Stimulated activated CD4-positive, alpha-beta T cell treated with anti-CD3 and anti-CD28 coated beads, Interleukin-4, amount 100 ng/mL, for 24 hours (primary cell): ENCODE measurements around the gene ARPC3.
"Not testable (repeated sequence)": the region's sequence is repeated elsewhere in the genome, so short reads cannot be mapped to it uniquely, and the experiment has no call there.

ENCODE experiments used
- DNase-seq: peaks from one replicate; pipeline ENCODE4 v3.0.0-alpha.2; 2020

ARPC3 gene

DNA sequence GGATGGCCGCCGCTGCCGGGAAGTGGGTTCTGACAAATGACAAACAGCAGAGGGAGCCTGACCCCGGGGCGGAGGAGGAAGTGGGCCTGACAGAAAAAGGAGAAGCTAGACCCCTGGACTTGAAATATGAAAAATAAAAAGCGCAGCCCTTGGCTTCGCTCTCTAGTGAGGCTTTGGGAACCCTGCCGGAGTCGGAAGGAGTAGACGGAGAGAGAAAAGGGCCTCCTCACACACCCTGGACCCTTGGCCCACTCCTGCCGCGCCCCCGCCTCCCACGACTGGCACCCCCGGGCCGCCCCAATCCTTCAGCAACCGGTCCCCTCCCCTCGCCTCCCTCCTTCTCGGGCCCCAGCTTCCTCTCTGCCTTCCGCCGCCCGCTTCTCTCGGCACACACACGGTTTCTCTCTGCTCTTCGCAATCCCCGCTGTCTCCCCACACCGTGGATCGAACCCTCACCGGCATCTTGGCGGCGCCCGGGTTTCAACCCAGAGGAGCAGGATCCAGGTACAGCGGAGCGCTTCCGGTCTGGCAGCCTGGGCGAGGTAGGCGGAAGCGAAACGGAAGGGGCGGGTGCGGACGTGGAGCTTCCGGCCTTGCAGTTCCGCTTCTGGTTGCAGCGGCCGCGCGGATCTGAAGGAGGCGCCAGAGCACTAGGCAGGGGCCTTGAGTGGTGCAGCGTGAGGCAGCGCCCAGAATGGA, at the start of gene ARPC3:
ARPC3 (minus strand) TSS at position 539 of the 699 bp plus-strand sequence; CDS start at position 462, 77 bp downstream.
- DNase-seq = peak; percentile 96

DNA sequence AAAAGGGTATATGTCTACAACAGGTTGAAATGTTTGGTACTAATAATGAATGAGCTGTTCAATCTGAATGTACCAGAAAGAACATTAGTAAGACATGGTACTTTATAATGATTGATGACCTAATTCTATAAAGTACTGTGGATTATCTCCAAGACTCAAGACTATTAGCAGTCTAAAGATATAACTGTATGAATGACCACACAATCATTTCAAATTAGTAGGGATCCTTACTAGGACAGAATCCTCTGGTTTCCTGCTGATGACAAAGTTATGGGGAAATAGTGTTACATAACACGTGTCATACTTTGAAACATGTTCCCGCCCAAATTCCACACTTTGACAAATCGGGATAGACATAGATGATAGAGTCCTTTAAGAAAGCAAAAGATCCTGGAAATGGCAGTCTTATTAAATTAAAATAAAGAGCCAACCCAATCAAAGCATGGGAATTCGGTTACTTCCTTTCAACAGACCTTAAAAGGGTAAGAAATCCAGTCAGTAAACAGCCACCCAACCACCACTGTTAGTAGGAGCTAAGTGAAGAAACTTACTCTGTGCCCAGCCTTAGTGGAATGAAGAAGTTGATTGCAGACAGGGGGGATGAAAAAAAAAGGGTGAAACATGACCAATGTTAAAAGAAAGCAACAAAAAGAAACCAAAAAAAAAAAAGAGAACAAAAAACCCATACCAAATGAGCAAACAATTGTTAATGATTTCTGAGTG, 49.0 kb upstream of the ARPC3 start:
- no peak for DNase-seq

DNA sequence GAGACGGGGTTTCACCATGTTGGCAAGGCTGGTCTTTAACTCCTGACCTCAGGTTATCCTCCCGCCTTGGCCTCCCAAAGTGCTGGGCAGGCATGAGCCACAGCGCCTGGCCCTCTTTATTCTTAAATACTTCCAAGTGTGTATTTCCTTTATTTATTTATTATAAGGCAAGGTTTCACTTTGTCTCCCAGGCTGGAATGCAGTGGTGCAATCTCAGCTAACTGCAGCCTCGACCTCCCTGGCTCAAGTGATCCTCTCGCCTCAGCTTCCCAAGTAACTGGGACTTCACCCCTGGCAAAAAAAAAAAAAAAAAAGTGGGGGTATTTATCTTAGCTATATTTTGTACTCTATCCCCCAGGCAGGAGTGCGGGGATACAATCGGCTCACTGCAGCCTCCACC, 25.3 kb upstream of the ARPC3 start:
- no peak for DNase-seq

DNA sequence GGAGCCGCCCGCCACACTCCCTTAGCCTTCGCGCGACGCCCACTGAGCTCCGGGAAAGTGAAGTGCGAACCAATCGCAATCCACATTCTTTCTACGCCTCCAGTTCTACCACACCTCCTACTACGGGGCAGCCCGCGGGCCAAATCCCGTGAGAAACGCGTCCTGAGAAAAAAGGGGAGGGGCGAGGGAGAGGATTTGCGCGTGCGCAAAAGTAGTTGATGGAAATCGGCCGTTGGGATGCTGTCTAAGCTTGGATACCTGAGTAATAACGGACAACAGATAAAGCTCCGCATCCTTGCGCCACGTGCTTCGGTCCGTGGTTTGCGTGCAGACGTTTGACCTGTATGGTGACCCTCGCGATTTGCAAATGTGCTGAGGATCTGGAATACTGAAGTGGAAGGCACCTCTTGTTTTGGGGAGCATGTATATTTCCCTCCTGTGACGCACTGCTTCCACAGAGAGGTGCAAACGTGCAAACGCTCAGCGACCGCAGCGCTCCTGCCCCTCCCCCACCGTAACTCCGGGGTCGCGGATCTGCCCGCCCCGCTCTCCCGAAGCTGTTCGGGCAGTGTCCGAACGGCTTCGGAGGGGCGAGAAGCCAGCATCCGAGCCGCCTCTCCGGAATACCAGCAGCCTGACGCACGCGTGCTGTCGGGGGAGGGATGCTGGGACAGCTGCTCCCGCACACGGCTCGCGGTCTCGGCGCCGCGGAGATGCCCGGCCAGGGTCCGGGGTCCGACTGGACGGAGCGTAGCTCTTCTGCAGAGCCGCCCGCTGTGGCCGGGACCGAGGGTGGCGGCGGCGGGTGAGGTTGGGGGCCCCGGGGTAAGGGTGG, 18.3 kb upstream of the ARPC3 start, which contains the start of the genes FAM216A and GPN3:
FAM216A (plus strand) TSS at position 632 of the 835 bp plus-strand sequence; CDS start at position 663, 31 bp downstream.
GPN3 (minus strand) TSS at position 44 of the 835 bp plus-strand sequence. CDS start 54 bp downstream, outside the sequence.
- DNase-seq = peak; percentile 96

DNA sequence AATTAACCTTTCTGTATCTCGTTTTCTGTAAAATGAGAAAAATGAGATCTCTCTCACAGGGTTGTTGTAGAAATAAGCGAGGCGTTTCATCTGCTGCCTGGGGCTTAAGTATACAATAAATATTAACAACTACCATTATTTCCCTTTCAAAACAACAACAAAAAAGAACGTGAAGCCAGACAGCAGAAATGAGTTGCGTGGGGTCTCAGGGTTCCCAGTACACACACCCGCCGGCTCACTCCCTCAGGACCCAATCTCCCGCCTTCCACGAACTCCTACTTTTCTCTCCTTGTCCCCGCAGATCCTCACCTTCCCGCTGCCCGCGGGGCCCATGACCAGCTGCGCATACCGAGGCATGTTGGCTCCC, 17.7 kb upstream of the ARPC3 start:
- DNase-seq = no peak

DNA sequence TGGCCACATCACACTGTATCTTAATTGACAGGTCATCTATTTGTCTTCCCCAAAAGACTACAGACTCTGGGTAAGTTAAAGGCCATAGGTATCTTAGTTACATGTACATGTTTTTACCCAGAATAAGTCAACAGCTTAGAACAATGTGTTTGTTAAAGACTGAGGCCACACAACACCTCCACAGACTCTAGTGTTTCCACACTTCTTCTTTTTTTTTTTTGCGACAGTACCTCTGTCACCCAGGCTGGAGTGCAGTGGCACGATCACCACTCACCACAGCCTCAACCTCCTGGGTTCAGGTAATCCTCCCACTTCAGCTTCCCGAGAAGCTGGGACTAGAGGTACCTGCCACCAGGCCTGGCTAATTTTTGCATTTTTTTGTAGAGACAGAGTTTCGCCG, 16.7 kb upstream of the ARPC3 start:
- no peak for DNase-seq

DNA sequence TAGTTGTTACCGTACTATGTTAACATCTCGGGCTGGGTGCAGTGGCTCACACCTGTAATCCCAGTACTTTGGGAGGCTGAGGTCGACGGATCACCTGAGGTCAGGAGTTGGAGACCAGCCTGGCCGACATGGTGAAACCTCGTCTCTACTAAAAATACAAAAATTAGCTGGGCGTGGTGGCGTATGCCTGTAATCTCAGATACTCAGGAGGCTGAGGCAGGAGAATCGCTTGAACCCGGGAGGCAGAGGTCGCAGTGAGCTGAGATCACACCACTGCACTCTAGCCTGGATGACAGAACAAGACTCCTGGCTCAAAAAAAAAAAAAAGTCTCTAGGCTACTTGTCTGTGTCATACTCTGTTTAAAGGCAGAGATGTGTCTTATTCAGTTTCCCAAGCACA, 15.6 kb upstream of the ARPC3 start:
- DNase-seq = not testable (repeated sequence)

DNA sequence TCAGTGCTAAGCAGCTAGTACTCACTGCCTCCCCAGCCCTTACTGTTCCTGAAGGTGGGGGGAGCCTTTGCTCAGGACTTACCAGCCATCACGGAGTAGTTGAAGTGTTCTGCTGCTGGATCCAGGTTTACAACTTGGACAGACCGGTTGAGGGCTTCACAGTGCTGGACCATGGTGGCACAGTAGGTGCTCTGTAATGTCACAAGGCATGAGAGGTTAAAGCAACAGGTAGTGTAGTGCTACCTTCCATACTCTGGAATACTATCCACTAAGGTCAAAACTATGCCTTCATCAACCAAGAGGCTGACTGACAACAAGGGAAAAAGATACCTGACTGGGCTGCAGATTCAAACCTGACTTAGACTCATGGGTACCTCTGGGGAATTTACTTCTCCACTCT, 14.9 kb upstream of the ARPC3 start:
- DNase-seq = no peak

DNA sequence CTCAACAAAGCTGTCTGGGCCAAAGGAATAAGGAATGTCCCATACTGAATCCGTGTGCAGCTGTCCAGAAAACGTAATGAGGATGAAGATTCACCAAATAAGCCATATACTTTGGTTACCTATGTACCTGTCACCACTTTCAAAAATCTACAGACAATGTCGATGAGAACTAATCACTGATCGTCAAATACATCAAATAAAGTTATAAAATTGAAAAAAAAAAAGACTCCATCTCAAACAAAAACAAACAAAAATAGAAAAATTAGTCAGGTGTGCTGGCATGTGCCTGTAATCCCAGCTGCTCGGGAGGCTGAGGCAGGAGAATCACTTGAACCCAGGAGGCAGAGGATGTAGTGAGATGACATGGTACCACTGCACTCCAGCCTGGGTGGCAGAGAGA, 11.1 kb upstream of the ARPC3 start:
- not testable (repeated sequence) for DNase-seq

DNA sequence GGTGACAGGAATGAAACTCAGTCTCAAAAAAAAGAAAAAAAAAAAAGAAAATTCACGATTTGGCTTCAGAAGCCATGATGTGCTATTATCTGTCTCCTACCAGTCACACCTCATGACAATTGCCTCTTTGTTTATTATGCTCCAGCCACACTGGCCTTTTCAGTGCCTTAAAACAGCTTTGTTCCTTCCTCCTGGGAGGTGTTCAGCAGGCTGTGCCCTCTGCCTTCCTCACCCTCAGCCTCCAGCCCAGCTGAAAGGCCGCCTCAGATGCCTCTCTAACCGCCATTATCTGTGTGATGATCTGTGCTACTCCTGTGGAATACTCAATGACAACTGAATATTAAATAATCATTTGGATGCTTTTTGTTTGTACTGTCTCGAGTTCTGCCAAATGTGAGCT, 8.6 kb upstream of the ARPC3 start:
- no peak for DNase-seq

DNA sequence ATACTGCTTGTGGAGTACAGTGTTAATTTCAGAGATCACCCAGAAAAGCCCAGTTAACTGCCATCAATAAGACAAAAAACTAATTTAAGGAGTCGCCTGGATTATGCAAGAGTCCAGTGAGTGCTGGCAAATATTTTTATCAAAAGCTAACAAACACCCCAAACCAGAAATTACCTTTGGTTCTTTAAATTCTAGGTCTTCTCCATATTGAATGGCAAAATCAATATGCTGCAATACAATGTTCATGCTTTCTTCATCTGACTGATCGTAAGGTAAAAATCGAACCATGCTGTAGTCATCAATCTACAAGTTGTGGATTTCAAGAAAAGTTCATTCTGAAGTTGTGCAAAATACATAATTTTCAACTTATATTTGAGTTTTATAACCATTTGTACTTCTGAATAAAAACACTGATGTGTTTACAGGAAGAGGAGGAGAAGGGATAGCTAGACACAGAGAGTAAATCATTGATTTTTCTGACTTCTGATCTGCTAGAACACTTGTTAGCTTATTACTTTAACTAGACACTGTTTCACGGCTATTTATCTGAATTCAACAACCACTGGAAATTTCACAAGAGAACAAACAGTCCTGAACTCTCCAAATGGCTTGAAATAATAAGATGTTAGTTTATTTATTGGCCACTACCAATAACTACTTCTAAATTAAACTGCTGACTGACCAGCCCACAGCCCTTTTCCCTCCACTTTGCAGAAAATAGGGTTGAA, 3.6 kb upstream of the ARPC3 start:
- no peak for DNase-seq

DNA sequence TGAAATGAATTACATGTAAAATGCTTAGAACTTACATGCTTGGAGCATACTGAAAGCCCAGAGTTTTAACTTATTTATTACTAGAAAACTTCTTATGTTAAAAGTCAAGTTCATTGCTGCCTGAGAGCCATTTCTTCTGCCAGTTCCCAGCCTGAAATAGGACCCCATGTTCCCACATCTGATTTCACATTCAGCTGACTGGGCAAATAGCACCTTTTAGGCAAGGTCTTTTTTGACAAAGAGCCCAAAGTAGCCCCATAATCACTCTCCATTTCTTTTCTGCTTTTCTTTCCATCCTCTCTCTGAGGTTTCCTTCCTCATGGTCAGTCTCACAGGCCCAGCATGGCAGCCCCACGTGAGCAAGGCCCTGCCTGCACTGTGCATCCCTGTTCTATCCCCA, 1.1 kb upstream of the ARPC3 start:
- no peak for DNase-seq

DNA sequence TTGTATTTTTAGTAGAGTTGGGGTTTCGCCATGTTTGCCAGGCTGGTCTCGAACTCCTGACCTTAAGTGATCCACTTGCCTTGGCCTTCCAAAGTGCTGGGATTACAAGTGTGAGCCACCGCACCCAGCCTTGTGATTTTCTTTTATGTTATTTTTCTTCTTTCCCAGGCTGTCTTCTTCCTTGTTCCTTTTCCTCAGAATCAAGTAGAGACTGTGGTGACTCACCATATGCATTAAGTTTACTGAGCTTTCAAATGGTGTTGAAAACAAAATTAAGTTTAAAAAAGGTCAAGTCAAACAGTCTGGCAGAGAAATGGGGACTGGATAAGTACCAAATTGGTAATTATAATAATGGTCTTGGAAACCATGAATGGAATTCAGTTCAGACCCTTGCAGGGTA, 5.7 kb downstream of the ARPC3 start:
- DNase-seq = no peak

DNA sequence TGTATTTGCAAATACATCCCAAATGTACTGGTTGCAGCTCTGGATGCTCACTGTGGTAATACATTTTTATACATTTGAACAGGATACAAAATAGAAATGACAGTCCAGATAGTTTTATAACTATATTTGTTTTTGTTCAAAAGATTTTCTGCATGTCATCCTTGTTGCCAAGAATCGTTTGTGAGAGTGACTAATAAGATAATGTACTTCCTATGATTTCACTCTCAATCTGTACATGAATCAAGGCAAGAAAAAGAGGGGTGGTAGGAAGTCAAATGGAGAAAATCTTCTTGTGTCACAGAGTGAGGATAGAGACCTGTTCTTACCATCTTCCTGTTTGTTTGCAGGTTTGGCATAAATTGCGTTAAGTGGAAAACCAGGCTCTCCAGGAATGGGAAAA, 13.9 kb downstream of the ARPC3 start:
- no peak for DNase-seq

DNA sequence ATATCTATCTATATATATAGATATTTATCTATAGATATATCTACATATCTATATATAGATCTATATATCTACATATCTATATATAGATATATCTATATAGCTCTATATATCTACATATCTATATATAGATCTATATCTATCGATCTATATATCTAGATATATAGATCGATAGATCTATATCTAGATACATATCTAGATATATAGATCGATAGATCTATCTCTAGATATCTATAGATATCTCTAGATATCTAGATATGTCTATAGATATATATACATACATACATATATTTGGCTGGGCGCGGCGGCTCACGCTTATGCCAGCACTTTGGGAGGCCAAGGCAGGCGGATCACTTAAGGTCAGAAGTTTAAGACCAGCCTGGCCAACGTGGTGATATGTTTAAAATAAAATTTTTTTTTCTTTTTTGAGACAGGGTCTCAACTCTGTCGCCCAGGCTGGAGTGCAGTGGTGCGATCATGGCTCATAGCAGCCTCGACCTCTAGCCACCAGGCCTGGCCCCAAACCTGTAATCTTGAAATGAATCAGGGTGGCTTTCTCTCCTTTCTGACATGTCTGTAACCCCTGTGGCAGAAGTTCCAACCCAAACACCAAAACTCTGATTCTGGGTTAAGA, 18.1 kb downstream of the ARPC3 start:
- DNase-seq = no peak

DNA sequence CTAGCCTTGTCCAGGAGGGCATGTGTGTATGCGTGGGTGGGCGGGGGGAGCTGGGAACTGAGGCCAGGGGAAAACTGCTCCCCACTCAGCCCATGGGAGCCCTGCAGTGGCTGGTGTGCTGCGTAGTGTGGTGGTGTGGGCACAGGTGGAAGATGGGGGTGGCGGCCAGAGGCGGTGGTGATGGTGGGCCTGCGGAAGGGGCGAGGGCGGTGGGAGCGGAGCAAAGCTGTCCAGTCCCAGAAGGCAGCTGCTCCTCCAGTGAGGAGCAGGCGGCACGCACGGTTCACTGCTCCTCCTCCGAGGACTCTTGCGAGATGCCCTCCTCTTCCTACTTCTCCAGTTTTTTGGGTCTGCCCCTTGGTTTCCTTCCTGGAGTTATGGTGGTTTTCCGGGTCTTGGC, 20.5 kb downstream of the ARPC3 start:
- not testable (repeated sequence) for DNase-seq

DNA sequence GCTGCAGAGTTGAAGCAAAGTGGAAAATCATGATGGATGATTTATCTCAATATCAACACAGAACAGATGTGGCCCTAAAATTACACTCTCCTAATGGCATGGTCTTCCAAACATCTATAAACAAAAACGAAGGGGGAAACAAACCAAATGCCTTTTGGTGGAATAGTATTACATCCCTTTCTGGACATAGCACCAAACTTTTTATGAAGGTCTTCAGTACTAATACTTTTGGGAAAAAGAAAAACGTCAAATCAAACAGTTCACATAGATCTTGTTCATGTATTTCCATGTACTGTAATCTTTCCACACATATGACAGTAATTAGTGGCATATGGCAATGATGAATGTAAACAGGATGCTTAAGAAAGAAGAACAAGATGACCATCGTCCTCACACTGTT, 23.7 kb downstream of the ARPC3 start:
- DNase-seq = no peak

DNA sequence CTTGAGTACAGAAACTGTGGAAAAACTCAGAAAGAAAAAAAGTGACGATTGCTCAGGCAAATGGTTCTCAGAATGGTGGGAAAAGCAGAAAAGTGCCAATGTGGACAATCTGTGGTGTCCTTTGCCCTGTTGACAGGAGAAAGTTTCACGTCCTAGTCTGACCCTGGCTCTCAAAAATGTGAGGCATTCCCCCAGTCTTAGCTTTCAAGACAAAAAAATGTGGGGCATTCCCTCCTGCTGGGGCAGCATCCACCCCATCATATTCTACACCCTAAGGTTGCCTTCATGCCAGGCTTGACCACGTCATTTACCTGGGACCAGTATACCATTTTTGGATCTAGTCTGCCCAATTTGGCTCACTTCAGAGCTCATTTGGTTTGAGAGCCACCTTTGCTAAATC, 25.9 kb downstream of the ARPC3 start:
- DNase-seq = no peak

DNA sequence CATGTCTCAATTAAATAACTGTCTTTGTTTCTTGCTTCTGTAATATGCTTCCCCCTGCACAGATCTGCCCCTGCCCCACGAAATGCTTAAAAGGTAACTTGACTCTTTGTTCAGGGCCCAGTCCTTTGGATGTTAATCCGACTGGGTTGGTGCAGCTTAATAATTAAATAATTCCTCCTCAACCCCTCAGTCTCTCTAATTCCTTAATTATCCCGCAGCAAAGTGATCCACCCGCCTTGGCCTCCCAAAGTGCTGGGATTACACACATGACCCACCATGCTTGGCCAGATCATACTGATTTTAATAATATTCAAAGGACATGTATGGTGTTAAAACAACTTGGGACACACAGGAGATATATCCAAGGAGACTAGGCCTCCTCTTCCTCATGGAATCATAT, 28.4 kb downstream of the ARPC3 start:
- no peak for DNase-seq

DNA sequence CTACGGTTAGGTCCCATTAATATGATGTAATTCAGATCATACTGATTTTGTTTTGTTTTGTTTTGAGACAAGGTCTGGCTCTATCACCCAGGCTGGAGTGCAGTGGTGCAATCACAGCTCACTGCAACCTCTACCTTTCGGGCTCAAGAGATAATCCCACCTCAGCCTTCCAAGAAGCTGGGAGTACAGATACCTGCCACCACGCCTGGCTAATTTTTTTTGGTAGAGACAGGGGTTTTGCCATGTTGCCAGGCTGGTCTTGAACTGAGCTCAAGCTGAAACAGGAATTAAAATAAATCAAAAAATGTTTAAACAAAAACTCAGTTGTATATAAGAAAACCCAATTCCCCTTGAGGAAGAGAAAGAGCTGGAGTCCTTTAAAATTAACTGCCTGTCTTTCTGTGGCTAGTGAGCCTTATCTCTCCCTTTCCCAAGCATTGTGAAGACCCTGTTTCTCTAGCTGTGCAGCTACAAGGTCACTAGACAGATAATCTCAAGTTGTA, 28.9 kb downstream of the ARPC3 start:
- DNase-seq = no peak

DNA sequence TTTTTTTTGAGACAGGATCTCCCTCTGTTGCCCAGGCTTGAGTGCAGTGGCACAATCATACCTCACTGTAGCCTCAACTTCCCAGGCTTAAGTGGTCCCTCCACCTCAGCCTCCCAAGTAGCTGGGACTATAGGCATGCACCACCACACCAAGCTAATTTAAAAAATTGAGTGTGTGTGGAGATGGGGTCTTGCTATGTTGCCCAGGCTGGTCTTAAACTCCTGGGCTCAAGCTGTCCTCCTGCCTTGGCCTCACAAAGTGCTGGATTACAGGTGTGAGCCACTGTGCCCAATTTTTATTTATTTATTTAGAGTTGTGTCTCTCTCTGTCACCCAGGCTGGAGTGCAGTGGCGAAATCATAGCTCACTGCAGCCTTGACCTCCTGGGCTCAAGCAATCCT, 29.5 kb downstream of the ARPC3 start:
- DNase-seq = not testable (repeated sequence)

DNA sequence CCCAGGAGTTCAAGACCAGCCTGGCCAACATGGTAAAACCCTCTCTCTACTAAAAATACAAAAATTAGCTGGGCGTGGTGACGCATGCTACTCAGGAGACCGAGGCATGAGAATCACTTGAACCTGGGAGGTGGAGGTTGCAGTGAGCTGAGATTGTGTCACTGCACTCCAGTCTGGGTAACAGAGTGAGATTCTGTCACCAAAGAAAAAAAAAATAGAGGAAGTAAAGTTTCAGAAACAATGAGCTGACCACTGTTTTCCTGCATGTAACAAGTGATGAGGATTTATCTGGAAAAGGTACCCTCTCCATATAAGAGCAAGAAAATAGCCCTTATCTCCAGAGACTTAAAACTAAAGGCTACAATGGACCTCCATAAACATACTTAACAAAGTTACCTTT, 33.0 kb downstream of the ARPC3 start:
- DNase-seq = not testable (repeated sequence)
